ENCODE data around the gene BDH1. TPM values are rescaled to one million over a fixed set of nuclear protein-coding genes. Genes with fewer than 3 reads are reported as not detected.

BDH1 gene
- total and polyA plus RNA-seq, 2 of the 8 experiments (the other 6 are each of a cell fraction or from before 2014, with no cell fraction given) = 27.2 to 28.1 TPM

DNA sequence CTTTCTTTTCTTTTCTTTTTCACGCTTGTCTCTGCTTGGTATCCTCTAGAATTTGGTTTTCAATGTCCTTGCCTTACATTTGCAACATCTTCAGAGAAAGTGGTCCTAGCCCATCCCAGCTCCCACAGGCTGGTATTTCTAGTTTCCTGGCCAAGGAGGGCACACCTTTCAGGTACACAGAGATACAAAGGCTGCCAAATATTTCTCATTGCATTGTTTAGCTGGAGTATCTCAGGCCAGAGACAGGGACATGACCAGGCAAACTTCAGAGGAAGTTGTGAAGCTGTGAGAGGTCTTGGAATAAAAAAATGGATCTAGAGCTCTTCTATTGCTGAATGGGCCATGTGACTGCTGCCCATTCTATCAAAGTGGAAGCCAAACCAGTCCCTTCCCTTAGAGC lies 68.9 kb downstream of the BDH1 start:
- H2BK120ac ChIP-seq (replicated peaks; ENCODE audit: low read depth, low read length) = no peak overlapping the region
- H3K36me3 ChIP-seq (ENCODE audit: control insufficient read depth in 2 of 4, insufficient read depth in 4 of 4, low read length in 3 of 4) = no peaks in the 10 kb centered on the region
- H3K27me3 ChIP-seq (replicated peaks in 1 of 4; ENCODE audit: control insufficient read depth in 3 of 4, extremely low read depth in 1 of 4, insufficient read depth in 3 of 4, low read length in 3 of 4) = no peaks in the 10 kb centered on the region
- no peak overlapping the region for H2AFZ ChIP-seq (ENCODE audit: low read length)
- WGBS, 2 experiments (ENCODE audit: extremely low coverage in 1 of 2, insufficient coverage in 1 of 2, insufficient read length in 1 of 2, insufficient replicate concordance in 2 of 2, low coverage in 1 of 2, low lambda C conversion rate in 2 of 2, missing lambda C conversion rate in 1 of 2) = 73% methylated on average over 1 of the region's 1 CpG; no CpG with 5 or more reads in 1 of the 2 experiments
- no peak overlapping the region for H2BK20ac ChIP-seq (ENCODE audit: low read length)
- H3K18ac ChIP-seq (ENCODE audit: extremely low read depth, low read length) = no peak overlapping the region
- TF ChIP-seq FOSL1 (IDR thresholded peaks at IDR 0.05; ENCODE audit: insufficient read depth, low read depth, low read length) (no peak), SIRT6 (IDR thresholded peaks at IDR 0.05; ENCODE audit: low read length) (no peak), GTF2F1 (IDR thresholded peaks at IDR 0.05; ENCODE audit: borderline replicate concordance, low read depth, low read length) (no peak), HDAC2 (IDR thresholded peaks at IDR 0.05; ENCODE audit: borderline replicate concordance in 1 of 2, low read depth in 2 of 2, low read length in 2 of 2) (no peak), CEBPB (IDR thresholded peaks at IDR 0.05; ENCODE audit: low read depth, low read length) (no peak), SIX5 (IDR thresholded peaks at IDR 0.05; ENCODE audit: low read depth, low read length) (no peak), BCL11A (IDR thresholded peaks at IDR 0.05; ENCODE audit: low read depth in 2 of 2, low read length in 2 of 2) (no peak)
- H3K27ac ChIP-seq (ENCODE audit: low read depth, low read length) = no peak overlapping the region
- H3K14ac ChIP-seq (ENCODE audit: insufficient read length) = no peak overlapping the region
- no peak overlapping the region for H3K9ac ChIP-seq (replicated peaks in 1 of 4; ENCODE audit: extremely low read depth in 1 of 4, low read depth in 3 of 4, low read length in 3 of 4)
- no peak overlapping the region for H3K56ac ChIP-seq (replicated peaks; ENCODE audit: insufficient read length, low read depth, low read length)
- no peaks in the 10 kb centered on the region for H3K79me1 ChIP-seq (ENCODE audit: low read depth, low read length)
- ChIA-PET CTCF (ENCODE audit: partially characterized antibody) (interaction anchor here (0.9 to 4.0 kb wide), 3 partner anchors 14 to 264 kb away, joined by 3 to 24 read pairs (median 5); no protein-coding TSS in a partner anchor), POLR2A (ENCODE audit: partially characterized antibody) (no interaction called here)
- H3K23me2 ChIP-seq (ENCODE audit: low read depth, low read length) = no peaks in the 10 kb centered on the region
- H2BK12ac ChIP-seq (ENCODE audit: low read depth, low read length) = no peak overlapping the region
- no peak overlapping the region for H3K4ac ChIP-seq (replicated peaks; ENCODE audit: insufficient read length, low read depth, low read length)
- DNase-seq (ENCODE audit: low read depth in 1 of 2, low spot score in 2 of 2) (no peak), FAIRE-seq (no peak)
- H3K4me2 ChIP-seq (ENCODE audit: insufficient read depth in 1 of 2, low read depth in 2 of 2, low read length in 2 of 2) = no peak overlapping the region
- H2BK5ac ChIP-seq (ENCODE audit: low read depth, low read length) = no peak overlapping the region
- H3K23ac ChIP-seq (ENCODE audit: insufficient read length) = no peak overlapping the region
- H4K8ac ChIP-seq (ENCODE audit: extremely low read depth, insufficient read depth, low read length) = no peak overlapping the region
- H2BK15ac ChIP-seq (ENCODE audit: low read length) = no peak overlapping the region
- no peak overlapping the region for H4K91ac ChIP-seq (replicated peaks; ENCODE audit: insufficient read length, low read length)
- H4K5ac ChIP-seq (ENCODE audit: insufficient read length, low read depth, low read length) = no peak overlapping the region
- H3K9me3 ChIP-seq (ENCODE audit: insufficient read depth in 2 of 2, low read depth in 1 of 2, low read length in 1 of 2) = no peaks in the 10 kb centered on the region
- peaks cover 0 to 12% (median 3%) of the 10 kb centered on the region in 4 experiments; a peak in 5 of 7 replicates for H3K4me1 ChIP-seq (replicated peaks in 1 of 4; ENCODE audit: control insufficient read depth in 3 of 4, insufficient read depth in 4 of 4, low read length in 3 of 4)
- H4K20me1 ChIP-seq (replicated peaks in 1 of 2; ENCODE audit: control insufficient read depth in 1 of 2, insufficient read depth in 2 of 2, low read length in 2 of 2) = no peaks in the 10 kb centered on the region
- H2AK5ac ChIP-seq (ENCODE audit: low read depth, low read length) = no peak overlapping the region
- no peak overlapping the region for H3K4me3 ChIP-seq (ENCODE audit: extremely low read depth in 1 of 4, insufficient read depth in 2 of 4, low read depth in 3 of 4, low read length in 4 of 4)
- no peaks in the 10 kb centered on the region for H3K79me2 ChIP-seq (ENCODE audit: control insufficient read depth in 1 of 2, insufficient read depth in 2 of 2, low read length in 2 of 2)
